Measurements from ENCODE around the gene CDYL2.

GRCh38 chr16:80743273-80743672, 61.1 kb downstream of the CDYL2 start:
- TF ChIP-seq CTCF (IDR thresholded peaks at IDR 0.05), result no peak
- no peak for TF ChIP-seq ZFX (IDR thresholded peaks at IDR 0.05; ENCODE audit: borderline replicate concordance)

Data from 22Rv1 (cell line).